GM19035 (cell line): ENCODE data around the gene ZFAND2A.

ENCODE experiments used
- ATAC-seq: cut with Tn5 transposase; IDR thresholded peaks from one replicate; pipeline ENCODE4 v1.9.1; 2021; ENCODE audit not compliant: unreplicated experiment

The ZFAND2A gene

DNA sequence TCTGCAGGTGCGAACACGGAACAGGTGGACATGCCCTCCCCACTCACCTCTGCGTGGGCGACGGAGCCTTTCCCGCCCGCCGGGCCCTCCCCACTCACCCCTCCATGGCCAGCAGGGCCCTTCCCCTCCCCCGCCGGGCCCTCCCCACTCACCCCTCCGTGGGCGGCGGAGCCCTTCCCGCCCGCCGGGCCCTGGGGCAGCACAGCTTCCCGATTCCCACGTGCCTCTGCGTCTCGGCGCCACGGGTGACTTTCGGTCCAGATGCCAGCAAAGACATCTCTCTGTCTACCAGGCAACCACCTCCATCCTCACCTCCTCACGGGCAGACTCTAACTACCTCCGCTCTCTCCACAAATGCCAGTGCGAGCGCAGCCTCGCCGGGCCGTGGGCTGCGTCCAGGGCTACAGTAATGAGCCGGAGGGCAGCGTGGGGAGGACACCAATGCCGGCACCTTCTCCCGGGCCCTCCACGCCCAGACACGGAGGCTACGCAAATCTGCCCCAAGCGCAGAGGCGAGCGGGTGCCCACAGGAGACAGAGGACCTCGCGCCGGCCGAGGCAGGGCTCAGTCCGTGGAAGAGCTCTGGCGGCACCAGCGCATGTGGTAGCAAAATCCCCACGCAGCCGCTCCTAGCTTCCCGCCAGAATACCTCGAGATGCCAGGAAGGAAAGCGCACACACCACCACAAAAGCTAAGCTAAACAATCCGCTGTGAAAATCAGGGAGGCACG, 50.2 kb downstream of the ZFAND2A start:
- no peak for ATAC-seq

DNA sequence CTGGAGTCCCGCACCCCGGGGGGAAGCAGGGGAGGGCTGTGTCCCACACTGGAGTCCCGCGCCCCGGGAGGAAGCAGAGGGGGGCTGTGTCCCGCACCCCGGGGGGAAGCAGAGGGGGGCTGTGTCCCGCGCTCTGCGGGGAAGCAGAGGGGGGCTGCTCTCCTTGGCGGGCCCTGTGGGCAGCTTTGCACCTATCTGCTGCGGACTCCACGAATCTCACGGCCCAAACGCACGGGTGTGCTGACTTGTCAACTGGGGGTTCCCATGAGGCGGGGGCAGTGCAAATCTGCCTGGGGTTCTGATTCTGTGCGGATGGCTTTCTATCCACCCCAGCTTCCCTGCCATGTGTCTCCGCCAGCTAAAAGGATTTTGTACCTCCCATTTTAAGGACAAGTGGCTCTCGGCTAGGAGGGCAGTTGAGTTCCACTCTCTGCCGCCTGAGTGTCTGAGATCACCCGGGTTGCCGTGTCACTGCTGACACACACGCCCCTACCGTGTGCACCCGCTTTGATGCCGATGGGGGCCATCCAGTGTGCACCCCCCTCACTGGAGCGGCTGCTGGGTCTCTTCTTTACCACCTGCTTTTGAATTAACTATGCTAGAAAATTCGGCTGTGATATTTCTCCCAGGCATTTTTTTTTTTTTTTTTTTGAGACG, 51.6 kb downstream of the ZFAND2A start:
- no peak for ATAC-seq

DNA sequence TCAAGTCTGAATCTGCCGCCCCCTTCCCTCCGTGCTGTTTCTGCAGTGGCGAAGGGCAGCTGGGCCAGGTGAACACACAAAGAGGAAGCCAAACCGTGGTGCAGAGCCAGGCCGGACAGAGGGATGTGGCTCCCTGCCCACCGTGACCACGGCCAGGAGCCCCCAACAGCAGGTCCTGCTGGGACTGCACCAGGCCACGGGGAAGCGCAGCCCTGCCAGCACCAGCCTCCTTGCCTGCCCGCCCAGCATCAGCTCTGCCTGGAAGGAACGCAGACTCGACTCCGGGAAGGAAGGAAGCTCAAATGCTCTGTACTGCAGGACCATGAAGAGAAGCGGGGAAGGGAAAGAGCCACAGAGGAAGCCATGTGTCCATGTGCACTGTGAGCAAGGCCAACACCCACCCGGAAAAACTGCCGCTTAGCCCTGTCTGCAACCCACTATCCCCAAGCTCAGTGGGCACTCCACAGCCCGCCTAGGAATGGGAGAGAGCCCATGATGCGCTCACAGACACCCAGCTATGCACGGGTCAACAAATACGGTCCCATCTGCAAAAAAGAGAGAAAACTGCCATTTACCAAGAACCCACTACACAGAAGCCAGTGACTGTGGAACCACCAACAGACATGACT, 53.1 kb downstream of the ZFAND2A start:
- no peak for ATAC-seq

- no peak for ATAC-seq
Observed at GRCh38 chr7:1106063-1106792, 53.8 kb downstream of the ZFAND2A start.

DNA sequence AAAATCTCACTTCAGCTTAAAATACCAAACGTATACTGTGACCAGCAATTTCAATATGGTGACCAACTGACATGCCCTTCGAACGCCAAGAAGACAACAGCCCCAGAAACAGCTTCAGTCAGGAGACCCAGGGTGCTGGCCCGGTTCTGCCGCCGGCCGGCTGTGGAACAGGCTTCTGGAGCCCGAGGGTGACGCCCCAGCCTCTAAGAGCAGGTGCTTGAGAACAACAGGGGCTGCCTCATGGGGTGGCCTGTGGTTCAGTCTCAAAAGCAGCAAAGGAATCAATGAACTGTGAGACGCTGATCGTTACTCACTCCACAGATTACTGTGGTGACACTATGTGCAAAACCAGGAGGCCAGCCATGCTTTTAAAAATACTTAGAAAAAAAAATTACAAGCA, 54.8 kb downstream of the ZFAND2A start:
- ATAC-seq = peak; percentile 55

DNA sequence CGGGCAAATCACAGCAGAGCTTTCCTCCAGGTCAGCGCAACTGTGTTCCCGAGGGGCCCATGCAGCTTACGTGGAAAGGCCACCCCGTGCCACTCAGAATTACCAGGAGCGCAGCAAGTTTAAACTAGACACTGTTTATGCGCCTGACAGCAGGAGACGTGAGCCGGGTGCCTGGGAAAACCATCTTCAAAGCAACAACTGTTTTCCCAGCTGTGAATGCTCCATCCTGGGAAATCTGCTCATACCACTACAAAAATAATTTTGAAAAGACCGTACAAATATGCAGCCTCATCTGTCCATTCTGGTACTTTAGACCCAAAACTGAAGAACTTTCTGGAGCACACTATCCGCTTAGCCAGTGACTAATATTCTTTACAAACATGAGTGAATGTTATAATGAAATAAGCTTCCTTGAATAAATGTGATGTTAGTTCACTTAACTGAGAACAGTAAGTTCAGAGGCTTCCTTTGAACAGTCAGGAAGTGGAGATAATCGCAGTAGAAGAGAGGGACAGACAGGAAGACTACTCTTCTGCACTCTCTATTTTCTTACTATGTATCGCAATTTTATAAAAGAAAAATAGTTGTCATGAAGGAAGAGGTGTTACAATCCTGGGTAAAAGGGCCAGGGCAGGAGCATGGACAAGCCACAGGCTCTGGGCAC, 55.3 kb downstream of the ZFAND2A start:
- no peak for ATAC-seq

DNA sequence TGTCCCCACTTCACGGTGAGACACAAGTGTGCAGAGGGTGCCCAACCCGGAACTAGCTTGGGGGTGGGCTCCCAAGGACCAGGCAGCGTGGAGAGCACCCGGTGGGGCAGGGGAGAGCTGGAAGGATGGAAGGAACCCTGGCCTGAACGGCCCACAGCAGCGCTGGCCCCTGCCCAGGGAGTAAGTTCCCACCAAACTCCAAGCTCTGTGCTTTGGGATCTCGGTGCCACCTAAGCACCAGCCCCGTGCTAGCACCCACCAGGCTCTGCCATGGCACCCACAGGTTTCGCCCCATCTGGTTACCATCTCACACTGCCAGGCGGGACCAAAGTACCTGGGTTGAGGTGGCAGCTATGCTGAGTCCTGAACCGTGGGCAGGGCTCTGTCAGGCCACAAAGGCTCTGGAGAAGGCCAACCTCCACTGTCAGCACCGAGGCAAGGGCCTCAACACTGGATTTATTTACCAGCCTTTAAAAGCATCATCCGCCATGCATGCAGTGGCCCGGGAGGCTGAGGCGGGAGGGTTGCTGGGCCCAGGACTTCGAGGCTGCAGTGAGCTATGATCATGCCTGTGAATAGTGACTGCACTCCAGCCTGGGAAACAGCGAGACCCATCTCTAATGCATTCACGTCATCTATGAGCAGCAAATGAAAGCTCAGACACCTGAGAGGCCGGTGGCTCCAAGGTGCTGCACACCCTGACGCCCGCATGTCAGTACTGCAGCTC, 56.0 kb downstream of the ZFAND2A start:
- peak; percentile 22 for ATAC-seq

GRCh38 chr7:1103009-1103788, 56.8 kb downstream of the ZFAND2A start:
- peak; percentile 39 for ATAC-seq
